Right kidney (tissue), 1 donor: ENCODE results near the gene RMI1.
A peak's percentile ranks its signal among the peaks of the same experiment; 100 is the strongest.

ENCODE experiments used
- DNase-seq: peaks from one replicate; pipeline ENCODE4 v3.0.0-alpha.2; 2016

Gene RMI1

DNA sequence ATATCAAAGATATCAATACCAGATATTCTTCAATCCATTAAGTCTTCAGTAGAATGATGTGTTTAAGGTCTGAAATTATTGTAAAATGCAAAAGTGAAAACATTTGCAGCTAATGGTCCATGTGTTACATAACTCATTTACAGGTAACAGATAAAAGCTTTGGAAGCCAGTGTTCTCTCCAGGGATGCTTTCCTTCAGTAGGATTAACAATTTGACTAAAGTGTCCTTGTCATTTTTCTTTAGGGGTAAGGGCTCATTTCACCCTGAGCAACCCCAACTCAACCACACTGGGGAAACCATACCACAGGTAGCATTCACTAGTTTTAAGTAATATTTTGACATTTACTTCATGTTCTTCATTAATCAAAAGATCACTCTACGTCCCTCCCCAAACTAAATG is 13.5 kb upstream of the RMI1 start:
- DNase-seq: no peak

DNA sequence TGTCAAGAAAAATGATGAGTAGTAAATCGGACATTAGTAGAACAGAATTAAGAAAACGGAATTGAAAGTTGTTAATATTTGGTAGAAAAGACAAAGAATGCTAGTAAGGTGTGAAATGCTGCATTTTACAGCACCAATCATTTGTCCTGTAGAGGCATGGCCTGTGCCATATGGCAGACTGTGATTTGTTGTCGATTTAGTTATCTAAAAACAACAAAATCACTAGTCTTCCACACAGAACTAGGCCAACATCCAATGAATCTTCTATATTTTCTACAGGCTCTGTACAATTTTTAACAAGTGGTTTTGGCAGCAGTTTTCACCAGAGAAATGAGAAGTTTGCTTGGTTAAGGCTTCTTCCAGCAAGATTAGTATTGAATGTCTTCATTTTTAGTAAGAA is 11.0 kb upstream of the RMI1 start:
- no peak for DNase-seq

DNA sequence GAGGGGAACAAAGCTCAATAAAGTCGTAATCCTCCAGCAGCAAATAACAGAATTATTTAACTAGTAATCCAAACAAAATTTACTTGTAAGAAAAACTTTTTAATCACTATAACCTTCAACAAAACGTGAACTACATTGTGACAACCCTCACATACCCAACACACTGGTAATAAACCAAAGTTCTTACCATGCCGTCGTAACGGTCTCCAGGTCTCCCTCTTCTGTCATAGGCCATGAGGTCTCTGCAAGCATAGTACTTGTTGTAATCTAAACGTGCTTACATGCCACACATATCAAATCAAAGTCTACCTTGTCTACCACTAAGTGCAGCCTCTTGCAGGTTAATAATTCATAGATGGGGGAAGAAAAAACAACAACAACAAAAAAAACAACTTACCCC is 9.1 kb upstream of the RMI1 start:
- no peak for DNase-seq

DNA sequence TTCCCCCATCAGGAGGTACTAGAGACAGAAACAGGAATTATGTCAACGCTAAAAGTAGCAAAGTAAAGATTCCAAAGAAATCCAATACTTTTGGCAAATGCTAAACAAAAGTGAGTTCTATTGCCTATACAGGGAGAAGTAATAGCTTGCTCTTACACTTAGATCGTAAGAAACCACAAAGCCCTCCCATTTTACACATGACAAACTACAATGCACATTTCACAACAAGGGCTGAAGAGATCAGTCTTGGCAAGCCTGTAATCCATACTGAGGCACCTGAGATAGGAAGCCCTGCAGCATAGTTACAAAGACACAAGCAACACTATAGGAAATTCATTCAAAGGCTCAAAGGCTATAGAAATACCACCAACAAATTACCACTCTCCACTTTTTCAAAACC is 8.3 kb upstream of the RMI1 start:
- DNase-seq: no peak

DNA sequence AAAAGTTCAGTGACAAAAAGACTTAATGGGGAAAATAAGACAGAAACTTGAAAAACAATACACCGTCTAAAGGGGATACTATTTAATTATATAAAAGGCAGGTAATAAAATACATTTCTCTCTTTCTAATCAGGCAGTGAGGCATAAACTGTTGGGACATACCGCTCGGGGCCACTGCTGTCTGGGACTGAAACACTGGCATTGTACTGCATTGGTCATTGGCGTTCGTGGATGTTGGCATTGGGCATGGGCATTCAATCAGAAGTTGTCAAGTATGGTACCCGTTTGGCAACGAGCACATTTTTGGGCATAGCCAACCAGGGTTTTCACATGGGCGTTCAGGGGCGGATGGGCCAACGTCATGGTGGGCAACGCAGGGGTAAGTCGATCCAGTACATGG is 5.3 kb upstream of the RMI1 start:
- no peak for DNase-seq

DNA sequence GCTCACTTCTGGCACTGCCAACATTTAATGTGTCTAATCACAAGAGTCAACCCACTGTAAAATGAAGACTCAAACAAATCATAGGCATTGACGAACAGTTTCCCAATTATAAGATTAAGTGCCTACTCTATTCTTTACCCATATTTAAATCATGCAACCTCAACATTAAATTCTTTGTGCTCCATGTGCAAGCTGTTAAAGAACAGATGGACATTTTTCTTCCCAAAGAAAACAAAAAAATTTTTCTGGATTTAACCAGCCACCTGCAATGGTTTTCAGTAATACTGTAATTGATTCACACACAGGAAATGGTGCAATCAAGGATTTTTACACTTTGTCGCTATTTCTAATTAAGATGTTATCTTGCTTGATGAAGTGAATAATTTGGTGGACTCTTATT is 4.2 kb upstream of the RMI1 start:
- no peak for DNase-seq

DNA sequence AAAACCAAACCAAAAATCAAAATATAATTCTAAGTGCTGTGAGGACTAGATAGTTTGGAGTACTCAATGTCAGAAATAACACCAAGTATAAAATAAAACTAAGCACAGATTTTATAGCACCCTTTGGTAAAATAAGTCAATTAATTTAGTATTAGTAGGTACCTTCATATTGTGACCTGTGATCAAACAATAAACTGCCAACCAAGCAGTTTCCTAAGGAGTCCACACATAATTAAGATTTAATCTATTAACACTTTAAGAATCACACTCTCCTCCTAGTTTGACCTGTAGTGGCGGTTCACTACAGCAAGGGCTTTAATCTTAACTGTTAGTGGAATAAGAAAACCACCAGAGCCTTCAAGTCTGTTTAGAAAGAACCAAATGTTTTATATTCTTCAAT is 3.4 kb upstream of the RMI1 start:
- no peak for DNase-seq

DNA sequence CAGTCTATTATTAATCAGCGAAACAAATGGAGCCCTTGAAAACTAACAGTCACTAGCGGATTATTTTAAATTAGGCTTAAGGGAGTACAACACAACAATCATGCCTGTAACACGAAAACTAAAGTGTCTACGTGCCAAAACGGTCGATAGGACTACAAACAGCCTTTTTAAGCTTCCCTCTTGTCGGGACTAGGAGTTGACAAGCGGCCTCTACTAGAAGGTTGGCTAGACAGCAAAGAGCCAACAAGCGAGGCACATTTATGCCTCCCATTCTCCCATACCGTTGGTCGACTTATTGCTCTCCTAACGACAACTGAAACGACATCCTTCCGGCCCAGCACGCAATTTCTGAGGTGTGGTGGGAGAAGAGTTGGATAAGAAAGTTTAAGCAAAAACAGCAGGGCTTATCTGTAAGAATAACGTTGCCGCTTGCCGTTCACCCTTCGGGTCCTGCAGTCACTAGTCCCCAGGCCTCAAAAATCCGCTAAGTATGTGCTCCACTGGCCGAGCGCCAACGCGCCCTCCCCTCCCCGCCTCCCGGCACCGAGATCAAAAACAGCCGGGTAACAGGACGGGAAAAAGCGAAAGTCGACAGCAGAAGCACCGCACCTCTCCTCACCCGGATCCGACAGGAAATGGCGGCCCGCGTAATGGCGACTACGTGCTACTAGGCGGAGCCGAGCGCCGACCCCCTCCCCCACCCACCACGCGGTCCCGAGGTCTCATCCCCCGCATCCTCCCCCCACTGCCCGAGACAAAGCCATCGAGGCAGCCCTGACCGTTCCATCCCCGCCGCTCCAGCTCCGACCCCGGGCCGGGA is 1.4 kb upstream of the RMI1 start:
- DNase-seq: peak; percentile 73

DNA sequence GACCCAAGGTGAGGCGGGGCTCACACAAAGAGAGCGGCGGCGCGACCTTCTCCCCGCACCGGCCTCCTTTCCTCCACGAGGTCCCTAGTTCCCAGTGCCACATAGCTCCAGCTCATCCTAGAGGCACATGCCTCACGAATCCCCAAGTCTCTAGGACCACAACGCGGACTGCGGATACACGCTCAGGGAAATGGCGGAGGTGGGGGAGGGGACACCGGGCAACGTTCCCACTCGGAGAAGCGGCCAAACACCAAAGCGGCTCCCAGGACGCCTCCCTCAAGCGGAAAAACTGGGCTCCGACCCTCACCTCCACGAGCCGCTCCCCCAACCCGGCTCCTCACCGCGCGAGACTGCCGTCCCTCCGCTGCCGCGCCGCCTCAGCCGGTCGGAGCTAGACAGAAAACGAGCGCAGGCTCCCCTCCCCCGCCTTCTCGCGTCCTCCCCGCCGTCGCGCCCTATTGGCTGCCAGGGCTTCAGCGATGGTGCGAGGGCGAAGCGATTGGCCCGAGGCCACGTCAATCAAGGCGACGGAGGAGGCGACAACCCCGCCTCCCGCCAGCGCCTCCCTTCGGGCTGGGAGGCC is 702 bp upstream of the RMI1 start, which contains the start of gene HNRNPK:
Gene HNRNPK (minus strand): TSS at position 404 of the 583 bp plus-strand sequence. CDS start 1,963 bp downstream, outside the sequence.
- DNase-seq: peak; percentile 97

DNA sequence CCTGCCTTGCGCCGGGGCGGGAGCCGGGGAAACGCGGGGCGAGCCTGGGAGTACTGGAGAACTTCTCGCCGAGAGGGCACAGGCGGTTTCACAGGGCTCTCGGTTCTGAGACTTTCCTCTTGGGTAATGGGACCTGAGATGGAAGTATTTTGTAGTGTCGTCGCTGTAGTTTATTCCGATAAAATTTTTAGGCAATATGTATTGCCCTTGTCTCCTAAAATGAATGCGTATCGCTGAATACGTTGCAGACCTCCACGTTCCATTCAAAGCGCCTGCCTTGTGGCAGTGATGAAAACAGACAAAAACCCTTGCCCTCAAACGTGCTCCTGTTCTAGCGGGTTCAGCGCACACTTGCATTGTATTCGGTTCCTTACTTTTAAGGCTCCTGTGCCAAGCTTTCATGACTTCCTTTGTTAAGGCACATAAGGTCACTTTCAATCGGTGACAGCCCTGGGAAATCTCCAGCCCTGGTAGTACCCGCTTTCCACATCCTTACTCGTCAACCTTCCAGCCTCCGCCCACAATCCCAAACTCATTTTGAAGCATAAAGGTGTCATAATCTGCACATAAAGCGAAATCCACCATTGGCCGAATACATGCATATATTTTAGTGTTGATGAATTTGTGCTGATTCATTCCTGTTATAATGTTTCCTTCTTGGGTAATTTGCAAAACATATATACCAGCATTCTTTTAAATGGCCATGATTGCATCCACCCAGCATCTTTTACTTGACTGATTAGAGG is 694 bp downstream of the RMI1 start:
- no peak for DNase-seq

DNA sequence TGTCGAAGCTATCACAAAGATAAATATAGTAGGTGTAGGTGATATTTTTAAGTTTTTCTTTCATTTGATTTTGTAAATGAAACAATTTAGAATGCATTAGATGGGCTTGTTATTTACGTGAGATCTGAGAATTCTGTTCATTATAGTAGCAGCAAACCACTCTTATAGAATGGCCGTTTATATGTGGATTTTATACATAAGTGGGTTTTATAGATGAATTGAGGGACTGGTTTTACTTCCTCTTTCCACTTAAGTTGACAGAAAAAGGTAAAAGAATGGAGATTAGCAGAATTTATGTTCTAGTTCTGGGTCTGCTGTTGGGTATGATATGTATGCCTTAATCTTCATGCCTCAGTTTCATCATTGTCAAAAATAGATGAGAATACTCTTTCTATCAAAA is 5.6 kb downstream of the RMI1 start:
- DNase-seq: no peak

DNA sequence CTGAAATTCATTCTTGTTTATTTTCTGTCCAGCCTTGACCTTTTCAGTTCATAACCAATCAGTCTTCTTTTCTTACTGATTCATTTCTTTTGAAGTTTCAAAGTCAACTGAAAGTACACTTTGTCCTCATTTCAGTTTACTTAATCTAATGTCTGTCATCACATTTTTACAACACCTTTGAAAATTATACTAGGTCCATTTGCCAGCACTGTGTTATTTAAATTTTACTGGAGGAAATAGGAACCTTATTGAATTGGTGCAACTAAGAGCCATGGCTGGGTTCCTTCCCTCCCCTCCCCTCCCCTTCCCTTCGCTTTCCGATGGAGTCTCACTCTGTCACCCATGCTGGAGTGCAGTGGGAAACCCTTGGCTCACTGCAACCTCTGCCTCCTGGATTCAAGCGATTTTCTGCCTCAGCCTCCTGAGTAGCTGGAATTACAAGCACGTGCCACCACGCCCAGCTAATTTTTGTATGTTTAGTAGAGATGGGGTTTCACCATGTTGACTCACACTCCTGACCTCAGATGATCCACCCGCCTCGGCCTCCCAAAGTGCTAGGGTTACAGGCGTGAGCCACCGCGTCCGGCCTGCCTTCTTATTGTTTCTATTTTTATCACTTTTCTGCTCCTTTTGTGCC is 6.3 kb downstream of the RMI1 start:
- DNase-seq: no peak

DNA sequence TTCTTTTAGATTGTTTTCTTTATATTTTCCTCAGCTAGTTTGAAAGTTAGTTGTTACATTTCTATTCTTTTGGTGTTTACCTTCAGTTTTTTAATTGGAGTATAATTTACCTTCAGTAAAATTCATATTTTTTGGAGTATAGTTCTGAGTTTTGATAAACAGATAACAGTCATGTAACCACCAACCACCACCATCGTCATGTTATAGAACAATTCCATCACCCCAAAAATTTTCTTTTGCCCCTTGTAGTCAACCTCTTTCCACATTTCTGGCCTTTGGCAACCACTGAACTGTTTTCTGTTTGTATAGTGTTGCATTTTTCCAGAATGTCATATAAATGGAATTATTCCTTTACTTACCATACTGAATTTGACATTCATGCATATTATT is 6.8 kb downstream of the RMI1 start:
- DNase-seq: no peak

DNA sequence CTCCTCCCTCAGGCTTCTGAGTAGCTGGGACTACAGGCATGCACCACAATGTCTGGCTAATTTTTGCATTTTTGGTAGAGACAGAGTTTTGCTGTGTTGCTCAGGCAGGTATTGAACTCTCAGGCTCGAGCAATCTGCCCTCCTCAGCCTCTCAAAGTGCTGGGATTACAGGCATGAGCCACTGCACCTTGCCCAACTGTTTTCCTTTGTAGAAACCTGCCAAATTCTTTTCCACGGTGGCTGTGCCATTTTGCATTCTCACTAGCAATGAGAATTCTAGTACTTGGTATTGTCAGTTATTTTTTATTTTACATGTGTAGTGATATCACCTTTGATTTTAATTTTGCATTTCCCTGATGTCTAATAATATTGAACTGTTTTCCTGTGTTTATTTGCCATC is 7.8 kb downstream of the RMI1 start:
- no peak for DNase-seq

DNA sequence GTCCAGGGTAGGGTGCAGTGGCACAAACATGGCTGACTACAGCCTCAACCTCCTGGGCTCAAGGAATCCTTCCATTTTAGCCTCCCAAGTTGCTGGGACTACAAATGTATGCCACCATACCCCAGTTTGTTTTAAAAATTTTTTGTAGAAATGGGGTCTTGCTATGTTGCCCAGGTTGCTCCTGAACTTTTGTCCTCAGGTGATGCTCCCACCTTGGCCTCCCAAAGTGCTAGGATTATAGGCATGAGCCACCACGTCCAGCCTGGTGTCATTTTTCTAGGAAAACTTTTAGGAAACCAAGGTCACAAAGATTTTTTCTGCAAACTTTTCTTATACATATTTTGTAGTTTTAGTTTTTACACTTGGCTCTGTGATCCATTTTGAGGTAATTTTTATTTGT is 10.8 kb downstream of the RMI1 start:
- DNase-seq: no peak

DNA sequence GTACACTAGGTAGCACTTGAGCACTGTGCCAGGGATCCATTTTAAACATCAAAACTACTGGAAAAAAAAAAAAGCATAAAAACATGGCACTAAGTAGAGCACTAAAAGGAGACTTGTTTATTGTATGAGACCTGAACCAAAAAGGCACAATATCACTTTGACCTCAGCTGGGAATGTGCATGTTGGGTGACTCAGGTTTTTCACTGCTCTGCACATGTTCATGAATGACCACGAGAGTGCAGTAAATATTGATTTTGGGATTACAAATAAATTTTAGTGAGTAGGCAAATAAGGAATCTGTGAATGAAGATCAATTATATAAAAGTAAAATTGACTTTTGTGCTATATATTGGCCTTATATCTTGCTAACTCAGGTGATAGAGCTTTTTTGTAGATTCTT is 11.8 kb downstream of the RMI1 start:
- no peak for DNase-seq

DNA sequence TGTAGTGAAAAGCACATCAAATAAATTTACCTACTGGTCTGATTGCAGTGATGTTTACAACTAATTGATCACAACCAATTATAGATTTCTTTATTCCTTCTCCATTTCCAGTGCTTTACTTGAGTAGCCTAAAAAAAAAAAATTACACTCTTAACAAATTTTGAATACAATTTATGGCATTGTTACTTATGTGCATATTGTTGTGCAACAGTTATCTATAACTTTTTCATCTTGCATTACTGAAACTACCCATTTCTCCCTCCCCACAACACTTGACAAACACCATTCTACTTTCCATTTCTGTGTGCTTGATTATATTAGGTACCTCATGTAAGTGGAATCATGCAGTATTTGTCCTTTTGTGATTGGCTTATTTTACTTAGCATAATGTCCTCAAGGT is 12.3 kb downstream of the RMI1 start:
- no peak for DNase-seq

DNA sequence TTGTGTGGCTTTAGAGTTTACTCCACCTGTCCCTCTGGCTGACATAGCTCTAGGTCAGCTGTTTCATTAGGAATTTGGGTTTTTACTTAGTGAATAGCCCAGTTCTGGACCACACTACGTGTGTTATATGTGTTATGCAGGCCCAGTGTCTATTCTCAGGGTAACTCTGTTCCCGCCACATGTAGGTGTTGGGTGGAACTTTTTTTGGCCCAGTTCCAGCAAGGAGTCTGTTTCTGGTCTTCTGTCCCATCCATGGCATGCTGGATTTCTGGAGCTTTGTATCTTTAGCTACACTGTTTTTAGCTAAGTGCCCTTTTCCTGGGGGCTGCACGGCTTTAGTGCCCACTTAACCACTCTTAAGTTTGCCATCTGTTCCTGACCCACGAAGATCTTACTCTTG is 15.5 kb downstream of the RMI1 start:
- DNase-seq: no peak

DNA sequence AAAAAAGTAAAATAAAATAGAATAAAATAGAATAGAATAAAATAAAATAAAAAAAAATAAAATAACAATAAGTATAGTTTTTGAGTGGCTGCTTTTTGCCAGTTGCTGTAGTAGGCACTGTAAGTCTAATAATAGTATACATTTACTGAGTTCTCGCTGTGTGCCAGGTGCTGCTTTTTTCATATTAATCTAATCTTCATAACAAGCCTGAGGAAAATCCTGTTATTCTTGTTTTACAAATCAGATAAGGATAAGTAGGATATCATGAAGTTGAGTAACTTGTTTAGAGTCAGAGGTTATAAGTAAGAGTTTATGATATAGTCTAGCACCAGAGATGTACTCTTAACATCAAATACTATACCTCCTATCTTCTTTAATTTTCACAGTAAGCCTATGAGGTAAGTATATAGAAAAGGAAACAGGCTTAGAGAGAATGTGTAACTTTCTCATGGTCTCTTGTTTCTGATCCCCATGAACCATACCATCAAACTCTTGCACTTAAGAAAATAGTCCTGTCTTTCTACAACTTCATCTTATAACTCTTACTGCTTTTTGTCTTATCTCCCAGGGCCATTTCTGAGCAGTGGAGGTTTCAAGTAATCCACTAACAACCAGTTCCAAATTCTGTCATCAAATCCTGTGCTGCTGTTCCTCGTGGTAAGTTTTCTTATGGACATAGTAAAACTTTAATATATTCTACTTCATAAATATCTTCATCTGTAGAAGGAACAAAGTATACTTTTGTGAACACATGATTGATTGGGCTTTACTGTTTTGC is 18.7 kb downstream of the RMI1 start:
- no peak for DNase-seq

DNA sequence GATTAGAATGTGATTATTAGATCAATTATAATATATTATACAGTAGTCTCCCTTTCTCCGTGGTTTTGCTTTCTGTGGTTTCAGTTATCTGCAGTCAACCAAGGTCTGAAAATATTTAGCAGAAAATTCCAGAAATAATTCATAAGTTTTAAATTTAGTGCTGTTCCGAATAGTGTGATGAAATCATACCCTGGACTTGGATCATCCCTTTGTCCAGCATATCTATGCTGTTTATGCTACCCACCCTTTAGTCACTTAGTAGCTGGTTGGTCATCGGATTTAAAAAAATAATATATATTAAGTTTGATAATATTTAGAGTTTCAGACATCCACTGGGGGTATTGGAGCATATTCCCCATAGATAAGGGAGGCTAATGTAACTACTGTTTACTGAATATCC is 19.6 kb downstream of the RMI1 start:
- DNase-seq: no peak

DNA sequence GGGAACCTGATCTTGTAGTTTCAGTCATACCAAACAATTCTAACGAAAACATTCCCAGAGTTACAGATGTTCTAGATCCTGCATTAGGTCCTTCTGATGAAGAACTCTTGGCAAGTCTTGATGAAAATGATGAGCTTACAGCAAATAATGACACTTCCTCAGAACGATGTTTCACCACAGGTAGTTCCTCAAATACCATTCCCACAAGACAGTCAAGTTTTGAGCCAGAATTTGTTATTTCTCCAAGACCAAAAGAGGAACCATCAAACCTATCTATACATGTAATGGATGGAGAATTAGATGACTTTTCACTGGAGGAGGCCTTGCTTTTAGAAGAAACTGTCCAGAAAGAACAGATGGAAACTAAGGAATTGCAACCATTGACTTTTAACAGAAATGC is 21.0 kb downstream of the RMI1 start:
- no peak for DNase-seq

DNA sequence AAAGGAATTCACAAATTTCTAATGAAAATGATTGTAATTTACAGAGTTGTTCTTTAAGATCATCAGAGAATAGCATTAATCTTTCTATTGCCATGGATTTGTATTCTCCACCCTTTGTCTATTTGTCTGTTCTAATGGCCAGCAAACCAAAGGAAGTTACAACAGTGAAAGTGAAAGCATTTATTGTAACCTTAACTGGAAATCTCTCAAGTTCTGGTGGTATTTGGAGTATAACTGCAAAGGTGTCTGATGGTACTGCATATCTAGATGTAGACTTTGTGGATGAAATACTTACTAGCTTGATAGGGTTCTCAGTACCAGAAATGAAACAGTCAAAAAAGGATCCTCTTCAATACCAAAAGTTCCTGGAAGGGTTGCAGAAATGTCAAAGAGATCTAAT is 21.7 kb downstream of the RMI1 start:
- no peak for DNase-seq
